HG03108 (cell line): Measurements from ENCODE around the gene DSP.

Experiments used
- ATAC-seq: cut with Tn5 transposase; IDR thresholded peaks from one replicate; pipeline ENCODE4 v1.9.1; 2021; ENCODE audit warnings: moderate library complexity; ENCODE audit not compliant: unreplicated experiment

DSP gene

GRCh38 chr6:7559196-7559595 is 17.7 kb downstream of the DSP start:
- ATAC-seq = no peak

GRCh38 chr6:7559651-7560385 is 18.3 kb downstream of the DSP start:
- no peak for ATAC-seq

GRCh38 chr6:7561153-7561964 is 19.9 kb downstream of the DSP start:
- no peak for ATAC-seq

- ATAC-seq = no peak
These were observed 21.3 kb downstream of the DSP start for GRCh38 chr6:7562769-7563168.

GRCh38 chr6:7566107-7566506 is 24.6 kb downstream of the DSP start:
- no peak for ATAC-seq

- no peak for ATAC-seq
These were observed 25.2 kb downstream of the DSP start for GRCh38 chr6:7566617-7567173.

GRCh38 chr6:7568021-7568420 is 26.6 kb downstream of the DSP start:
- ATAC-seq = no peak

- ATAC-seq = no peak
These were observed 27.6 kb downstream of the DSP start for GRCh38 chr6:7569082-7569481.

- ATAC-seq = no peak
These were observed 30.9 kb downstream of the DSP start for GRCh38 chr6:7572213-7572943.

- no peak for ATAC-seq
These were observed 33.0 kb downstream of the DSP start for GRCh38 chr6:7574500-7574899.

GRCh38 chr6:7578516-7578915 is 37.0 kb downstream of the DSP start:
- ATAC-seq = no peak

GRCh38 chr6:7578931-7579330 is 37.5 kb downstream of the DSP start:
- ATAC-seq = no peak

- no peak for ATAC-seq
These were observed 38.4 kb downstream of the DSP start for GRCh38 chr6:7579851-7580250.

- ATAC-seq = no peak
These were observed 39.1 kb downstream of the DSP start for GRCh38 chr6:7580537-7580926.

GRCh38 chr6:7580927-7581618 is 39.6 kb downstream of the DSP start:
- no peak for ATAC-seq

- no peak for ATAC-seq
These were observed 43.9 kb downstream of the DSP start for GRCh38 chr6:7585287-7585930.

- no peak for ATAC-seq
These were observed 46.2 kb downstream of the DSP start for GRCh38 chr6:7587631-7588100.

- no peak for ATAC-seq
These were observed 47.0 kb downstream of the DSP start for GRCh38 chr6:7588506-7588905.

GRCh38 chr6:7589221-7589620 is 47.8 kb downstream of the DSP start:
- ATAC-seq = no peak
